CD4-positive, alpha-beta T cell treated with Interleukin-21 for 1 hour (primary cell): ENCODE measurements around the gene MYADML2.
A peak's percentile ranks its signal among the peaks of the same experiment; 100 is the strongest.
"Not testable (repeated sequence)": the region's sequence is repeated elsewhere in the genome, so short reads cannot be mapped to it uniquely, and the experiment has no call there.

Experiments used
- DNase-seq: peaks from one replicate; pipeline ENCODE4 v3.0.0-alpha.2; 2020

MYADML2 gene

DNA sequence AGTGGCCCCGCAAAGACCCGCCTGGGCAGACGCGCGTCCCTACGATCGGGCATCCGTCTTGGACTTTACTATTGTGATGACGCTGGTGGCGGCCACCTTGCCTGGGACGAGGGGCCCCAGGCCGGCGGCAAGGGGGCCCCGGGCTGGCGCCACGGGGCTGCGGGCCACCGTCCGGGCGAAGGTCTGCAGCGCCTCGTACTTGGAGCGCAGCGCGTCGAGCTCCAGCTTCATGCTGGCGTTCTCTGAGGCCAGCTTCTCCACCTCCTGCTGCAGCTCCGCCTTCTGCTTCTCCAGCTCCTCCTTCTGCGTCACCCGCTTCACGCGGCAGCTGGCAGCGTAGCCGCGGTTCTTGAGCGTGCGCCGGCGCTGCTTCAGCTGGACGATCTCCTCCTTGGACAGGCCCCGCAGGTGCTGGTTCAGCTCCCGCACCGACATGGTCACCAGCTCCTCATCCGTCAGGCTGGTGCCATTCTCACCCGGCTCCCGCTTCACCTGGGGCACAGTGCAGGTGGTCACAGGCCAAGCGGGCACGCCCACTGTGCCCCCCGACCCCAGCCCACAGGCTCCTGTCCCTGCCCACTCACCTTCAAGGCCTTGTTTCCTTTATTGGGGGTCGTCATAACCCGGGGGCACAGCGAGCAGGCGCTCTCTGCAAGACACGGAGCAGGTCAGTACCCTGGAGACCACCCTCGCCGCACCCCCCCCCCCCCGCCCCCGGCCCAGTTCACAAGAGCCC is 24.3 kb downstream of the MYADML2 start:
- no peak for DNase-seq

GRCh38 chr17:81921996-81922565 is 25.0 kb downstream of the MYADML2 start:
- DNase-seq = no peak

DNA sequence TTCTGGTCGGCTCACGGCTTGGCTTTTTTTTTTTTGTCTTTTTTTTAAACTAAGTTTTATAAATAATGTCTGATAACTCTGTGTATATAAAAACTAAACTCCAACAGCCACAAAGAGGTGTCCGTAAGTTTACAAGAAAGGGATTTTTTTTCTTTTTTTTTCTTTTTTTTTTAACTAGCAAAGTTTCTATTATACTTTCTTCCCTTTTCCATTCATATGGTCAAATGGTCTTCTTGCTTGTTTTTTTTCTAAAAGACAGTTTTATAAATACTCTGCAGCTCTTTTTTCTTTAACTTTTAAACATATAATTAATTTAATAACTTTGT is 25.5 kb downstream of the MYADML2 start:
- no peak for DNase-seq

- no peak for DNase-seq
Measured at GRCh38 chr17:81920612-81921536, 26.2 kb downstream of the MYADML2 start.

- DNase-seq = no peak
Measured at GRCh38 chr17:81918832-81919545, 28.0 kb downstream of the MYADML2 start.

DNA sequence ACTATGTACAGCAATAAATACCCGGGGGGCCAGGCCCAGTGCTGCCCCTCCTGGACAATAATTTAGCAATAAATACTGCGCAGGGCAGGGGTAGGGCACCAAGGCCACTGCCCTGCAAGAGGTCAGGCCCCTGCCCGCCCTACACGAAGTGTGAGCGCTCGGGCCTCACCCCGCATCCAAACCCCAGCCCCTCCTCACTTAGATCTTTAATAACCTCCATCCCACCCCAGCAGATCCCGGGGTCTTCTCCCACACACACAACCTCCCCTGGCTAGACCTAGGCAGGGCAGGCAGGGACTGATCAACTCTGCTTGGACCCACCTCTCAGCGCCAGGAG is 28.7 kb downstream of the MYADML2 start:
- not testable (repeated sequence) for DNase-seq

GRCh38 chr17:81917565-81918332 is 29.3 kb downstream of the MYADML2 start, which contains the start of gene SIRT7:
Gene SIRT7 (minus strand): TSS chr17:81918176. CDS start chr17:81918131, 45 bp downstream.
- DNase-seq = peak; percentile 88

DNA sequence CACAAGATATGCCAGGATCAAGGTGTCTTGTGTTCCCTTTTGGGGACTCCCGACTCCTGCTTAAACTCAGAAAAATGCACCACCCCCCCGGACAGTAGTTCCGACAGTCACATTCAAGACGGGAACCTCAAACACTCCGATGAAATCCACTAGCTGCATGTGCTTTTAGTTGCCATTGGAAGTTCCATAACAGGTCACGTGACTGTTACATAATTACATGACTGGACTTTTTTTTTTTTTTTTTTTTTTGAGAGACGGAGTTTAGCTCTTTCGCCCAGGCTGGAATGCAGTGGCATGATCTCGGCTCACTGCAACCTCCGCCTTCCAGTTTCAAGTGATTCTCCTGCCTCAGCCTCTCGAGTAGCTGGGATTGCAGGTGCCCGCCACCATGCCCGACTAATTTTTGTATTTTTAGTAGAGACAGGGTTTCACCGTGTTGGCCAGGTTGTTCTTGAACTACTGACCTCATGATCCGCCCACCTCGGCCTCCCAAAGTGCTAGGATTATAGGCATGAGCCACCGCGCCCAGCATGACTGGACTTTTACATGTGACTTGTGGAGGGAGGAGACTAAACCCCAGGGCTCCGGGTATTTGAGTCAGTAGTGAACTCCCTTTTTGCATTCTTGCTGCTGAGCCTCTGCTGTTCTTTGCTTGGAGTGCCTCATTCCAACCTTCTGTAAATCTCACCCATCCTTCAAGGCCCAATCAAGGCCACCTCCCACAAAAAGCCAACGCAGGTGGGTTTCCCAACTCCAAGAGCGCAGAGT is 30.6 kb downstream of the MYADML2 start:
- DNase-seq = no peak

DNA sequence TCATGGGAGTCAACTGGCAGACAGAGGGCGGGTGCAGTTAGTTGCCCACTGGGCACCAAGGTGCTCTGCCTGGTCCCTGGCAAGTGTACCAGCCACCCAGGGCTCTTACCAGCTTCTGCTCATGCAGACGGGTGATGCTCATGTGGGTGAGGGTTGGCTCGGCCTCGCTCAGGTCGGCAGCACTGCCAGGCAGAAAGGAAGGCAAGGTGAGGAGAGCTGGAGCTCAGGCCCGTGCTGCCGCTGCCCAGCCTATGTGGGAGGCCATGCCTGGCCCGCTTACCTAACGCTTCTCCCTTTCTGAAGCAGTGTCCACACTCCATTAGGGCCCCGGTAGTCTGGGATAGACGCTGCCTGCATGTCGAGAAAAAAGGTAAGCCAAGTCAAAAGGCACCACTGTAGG is 31.7 kb downstream of the MYADML2 start:
- DNase-seq = no peak

DNA sequence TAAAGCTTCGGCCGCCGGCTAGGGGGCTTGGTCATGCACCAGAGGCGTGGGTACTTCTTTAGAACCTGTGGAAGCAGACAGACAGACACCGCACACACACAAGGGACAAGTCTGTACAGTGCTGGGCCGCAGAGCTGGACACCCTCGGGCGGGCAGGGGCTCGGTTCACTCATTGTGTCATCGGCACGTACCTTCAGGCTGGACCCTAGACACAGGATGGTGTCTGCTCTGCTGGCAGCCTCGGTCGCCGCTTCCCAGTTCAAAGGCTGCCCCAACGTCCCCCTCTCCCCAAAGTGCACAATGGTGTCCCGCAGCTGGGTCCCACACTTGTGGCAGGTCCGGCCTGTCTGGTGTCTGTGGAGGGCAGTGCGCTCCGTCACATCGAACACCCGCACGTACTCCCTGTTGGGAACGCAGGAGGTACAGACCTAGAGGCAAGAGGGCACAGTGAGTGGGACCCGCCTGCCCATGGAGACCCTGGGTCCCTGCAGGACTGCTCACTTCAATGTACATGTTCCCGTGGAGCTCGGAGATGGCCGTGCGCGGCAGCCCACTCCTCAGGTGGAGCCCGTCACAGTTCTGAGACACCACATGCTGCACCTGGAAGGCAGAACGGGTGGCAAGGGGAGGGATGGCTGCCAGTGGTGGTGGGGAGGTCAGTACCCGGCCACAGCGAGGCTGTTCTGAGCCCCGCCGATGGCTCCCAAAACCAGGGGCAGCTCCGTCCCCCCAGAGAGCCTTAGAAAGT is 32.8 kb downstream of the MYADML2 start:
- DNase-seq = no peak

DNA sequence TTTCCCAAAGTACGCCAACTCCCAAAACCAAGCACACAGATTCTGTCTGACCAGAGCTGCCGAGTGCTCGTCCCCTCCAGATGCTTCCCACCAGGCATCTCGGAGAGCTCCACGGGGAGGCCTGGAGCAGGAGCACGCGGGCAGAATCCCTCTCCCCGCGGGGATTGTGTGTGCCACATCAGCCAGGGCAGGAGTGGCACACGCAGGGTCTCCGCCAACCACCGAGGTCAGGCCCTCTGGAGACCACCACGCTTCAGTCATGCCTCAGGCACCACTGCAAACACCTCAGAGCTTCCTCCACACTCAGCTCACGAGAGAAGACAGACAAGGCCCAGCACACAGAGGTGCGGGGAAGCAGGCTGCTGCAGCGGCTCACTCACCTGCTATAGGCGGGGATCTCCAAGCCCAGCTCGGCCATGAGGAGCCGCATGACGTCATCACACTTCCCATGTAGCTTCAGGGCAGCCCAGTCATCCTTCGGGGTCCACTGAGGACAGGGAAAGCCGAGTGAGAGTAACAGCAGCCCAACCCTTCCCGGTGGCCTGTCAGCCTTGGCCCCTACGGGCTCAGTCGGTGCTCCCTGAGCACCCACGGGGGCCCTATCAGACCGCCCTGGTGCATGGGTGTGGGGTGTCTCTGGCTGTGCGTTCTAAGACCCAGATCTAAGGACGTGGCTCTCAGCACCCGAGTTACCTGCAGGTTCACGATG is 33.5 kb downstream of the MYADML2 start:
- no peak for DNase-seq

GRCh38 chr17:81912441-81913309 is 34.4 kb downstream of the MYADML2 start:
- no peak for DNase-seq

DNA sequence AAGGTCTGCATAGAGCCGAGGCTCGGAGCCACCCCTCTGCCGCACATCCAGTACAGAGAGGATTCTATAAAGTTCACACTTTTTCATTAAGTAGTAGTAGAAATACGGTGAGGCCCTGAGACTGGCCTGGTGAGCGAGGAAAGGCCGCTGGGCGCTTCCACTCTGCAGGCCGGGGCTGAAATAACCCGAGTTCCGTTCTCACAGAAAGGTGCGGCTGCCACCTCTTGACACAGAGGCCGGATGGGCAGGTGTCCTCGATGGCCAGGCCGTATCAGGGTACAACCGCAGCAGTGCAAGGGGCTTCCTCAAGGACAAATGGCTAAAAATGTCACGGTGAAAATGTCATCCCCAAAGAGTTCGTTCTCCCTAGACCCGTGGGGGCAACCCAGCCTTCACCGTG is 35.1 kb downstream of the MYADML2 start:
- no peak for DNase-seq

GRCh38 chr17:81911277-81911961 is 35.6 kb downstream of the MYADML2 start, which contains the start of gene PCYT2:
Gene PCYT2 (minus strand): TSS chr17:81911399. CDS start chr17:81911355, 44 bp downstream.
- peak; percentile 95 for DNase-seq

DNA sequence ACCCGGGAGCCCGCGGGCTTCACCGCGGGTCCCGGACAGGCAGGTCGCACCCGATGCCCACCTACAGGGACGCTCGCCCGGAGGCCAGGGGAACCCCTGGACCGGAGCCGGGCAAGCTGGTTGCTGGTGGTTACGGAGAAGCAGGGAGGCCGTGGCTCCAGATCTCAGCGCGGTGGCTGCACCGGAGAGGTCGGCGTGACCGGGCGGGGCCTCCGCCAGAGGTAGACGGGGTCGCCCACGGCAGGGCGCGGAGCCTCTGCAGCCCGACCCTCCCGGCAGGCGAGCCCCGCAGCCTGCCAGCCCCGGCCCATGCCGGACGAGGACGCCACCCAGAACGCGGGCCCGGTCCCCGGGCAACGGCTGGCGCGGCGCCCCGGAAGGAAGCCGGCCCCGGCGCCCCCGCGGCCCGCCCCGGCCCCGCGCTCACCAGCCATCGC is 36.2 kb downstream of the MYADML2 start:
- no peak for DNase-seq

GRCh38 chr17:81909966-81910839 is 36.8 kb downstream of the MYADML2 start:
- no peak for DNase-seq

GRCh38 chr17:81909231-81909630 is 37.8 kb downstream of the MYADML2 start:
- DNase-seq = no peak
